Ovary (tissue), 9 donors: Measurements from ENCODE around the gene YIPF4. TPM values are rescaled to one million over a fixed set of nuclear protein-coding genes. Genes with fewer than 3 reads are reported as not detected.
A peak's percentile ranks its signal among the peaks of the same experiment; 100 is the strongest.
"Not testable (repeated sequence)": the region's sequence is repeated elsewhere in the genome, so short reads cannot be mapped to it uniquely, and the experiment has no call there.

Experiments
- DNase-seq, 5 donors: peaks; one replicate each; pipeline ENCODE4 v3.0.0-alpha.2; 2019 to 2020
- H3K27ac ChIP-seq, 2 donors: fragments of 200-600 bp; one replicate each; pipeline versions ENCODE4 v1.5.1 to v1.8.0; 2019 to 2022
- H3K27me3 ChIP-seq: fragments of 200-600 bp; one replicate; pipeline ENCODE4 v1.8.0; 2022
- H3K36me3 ChIP-seq: fragments of 200-600 bp; sonication (generic); one replicate; pipeline ENCODE4 v1.5.1; 2019
- H3K4me1 ChIP-seq: one replicate; pipeline ENCODE4 v1.8.1; 2013; ENCODE audit warnings: mild to moderate bottlenecking, moderate library complexity; ENCODE audit not compliant: insufficient read depth
- H3K4me3 ChIP-seq: fragments of 200-600 bp; sonication (generic); one replicate; pipeline ENCODE4 v1.5.1; 2017
- H3K9me3 ChIP-seq, 2 donors: fragments of 200-600 bp in 1 of 2; sonication (generic) in 1 of 2; one replicate each; pipeline versions ENCODE4 v1.5.1 to v1.8.1; 2013 to 2019; ENCODE audit warnings: mild to moderate bottlenecking in 1 of 2, moderate library complexity in 1 of 2
- EP300 ChIP-seq: sonication (generic); formaldehyde crosslinking; IDR thresholded peaks from one replicate; pipeline ENCODE4 v1.6.1; 2017; ENCODE audit warnings: antibody characterized with exemption
- POLR2A ChIP-seq: fragments of 450-650 bp; IDR thresholded peaks from one replicate; pipeline ENCODE4 v1.6.1; 2017; ENCODE audit warnings: antibody characterized with exemption, mild to moderate bottlenecking, moderate library complexity
- WGBS, 3 donors: extraction: QIAGEN DNeasy Blood & Tissue Kit in 1 of 3; methylation state at CpG; one replicate each; pipeline versions ENCODE4 v1.1.5 to v1.1.7; 2013 to 2017; 5-methylcytosine and 5-hydroxymethylcytosine counted together
- intact Hi-C, 4 donors: fragments of 100-400 bp; cut with DNase I; formaldehyde crosslinking; loops; one replicate each; pipeline versions ENCODE4 v1.11.0 to v1.15.1; 2022 to 2023
- polyA plus RNA-seq, 2 donors: library from polyadenylated mRNA; stranded (reverse); fragments of 200-250 nt in 1 of 2; fragments of 350-450 nt in 1 of 2; fragmentation: Illumina TruSeq in 1 of 2; extraction: RNeasy Lipid Tissue Mini Kit (QIAGEN cat#74804) in 1 of 2; gene quantifications; one replicate each; pipeline ENCODE4 v1.2.3, GENCODE V29; 2013 to 2014
- total RNA-seq, 7 donors: library from RNA; depleted of rRNA in 2 of 7; stranded (reverse); fragments of >200 nt in 2 of 7; fragmentation: NEBNext Ultra II Directional in 3 of 7; extraction: Animal tissue kit (Norgen Biotek cat#: 25700) in 3 of 7; gene quantifications; one replicate each; pipeline versions ENCODE4 v1.1.0 to v1.2.4, GENCODE V29; 2016 to 2023
- TF ChIP-seq, protein P1 (sequence below), 3 donors: fragments of 450-650 bp in 2 of 3; fragments of 200-600 bp in 1 of 3; IDR thresholded peaks; one replicate each; pipeline versions ENCODE4 v1.5.1 to v1.8.0; 2016 to 2022; ENCODE audit warnings: antibody characterized with exemption in 3 of 3, mild to moderate bottlenecking in 1 of 3
- donor health status: DM: no; HTN: no; CAD: no; lungs with moderate emphysema.
- donor health status: DM: no; HTN: no; CAD: no.
- donor health status: Bipolar disorder and iron deficiency.
- donor health status: DM: yes; HTN: yes; CAD: no.
- donor health status: DM: no; HTN: no; CAD: no.
- donor health status: DM: yes; HTN: yes; CAD: no.

The YIPF4 gene
- total and polyA plus RNA-seq, 9 donors, result 10.3 to 45.0 (median 37.4) TPM

DNA sequence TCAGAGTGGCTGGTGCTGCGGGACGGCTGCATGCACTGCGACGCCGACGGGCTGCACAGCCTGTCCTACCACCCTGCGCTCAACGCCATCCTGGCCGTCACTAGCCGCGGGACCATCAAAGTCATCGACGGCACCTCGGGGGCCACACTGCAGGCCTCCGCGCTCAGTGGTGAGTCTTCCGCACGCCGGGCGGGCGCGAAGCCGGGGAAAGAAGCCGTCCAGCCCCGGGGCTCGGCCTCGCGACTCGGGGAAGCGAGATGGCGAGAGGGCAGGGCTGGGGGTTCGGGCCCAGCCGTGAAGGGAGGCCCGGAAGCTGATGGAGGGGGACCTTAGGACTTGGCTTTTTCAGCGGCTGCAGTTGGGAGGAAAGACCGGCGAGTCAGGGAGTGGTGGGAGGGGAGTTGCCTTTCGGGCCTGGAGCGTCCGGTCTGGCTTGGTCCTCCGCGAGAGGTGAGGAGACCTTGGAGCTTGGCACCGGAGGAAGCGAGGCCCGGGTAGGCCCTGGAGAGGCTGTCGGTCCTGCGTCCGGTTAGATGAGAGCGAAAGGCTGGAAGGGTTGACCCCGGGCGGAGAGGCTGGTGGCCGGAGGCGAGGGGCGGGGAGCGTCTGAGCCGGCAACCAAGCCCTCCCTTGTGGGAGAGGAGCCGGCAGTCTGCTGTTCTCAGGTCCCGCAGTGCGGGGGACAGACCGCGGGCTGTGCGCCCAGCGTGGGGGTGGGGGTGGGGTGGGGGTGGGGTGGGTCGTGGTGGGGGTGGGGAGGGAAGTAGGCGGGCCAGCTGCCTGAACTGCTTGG is 79.8 kb downstream of the YIPF4 start:
- WGBS, 3 donors, result 0 to 1% (median 0%) methylated on average over 46 to 65 of the region's 65 CpGs
- peaks cover 4% of the 10 kb centered on the region for H3K4me1 ChIP-seq
- intact Hi-C loops, result no loop called here
- H3K9me3 ChIP-seq, result no peaks in the 10 kb centered on the region
- H3K27ac ChIP-seq, result peak overlapping the region; percentile 81 to 91
- DNase-seq, result peak; percentile 32 to 68 (median 52)
- no peaks in the 10 kb centered on the region for H3K27me3 ChIP-seq
- H3K36me3 ChIP-seq, result no peaks in the 10 kb centered on the region
- TF ChIP-seq EP300 (no peak), POLR2A (no peak)
- TF ChIP-seq, protein P1, sequence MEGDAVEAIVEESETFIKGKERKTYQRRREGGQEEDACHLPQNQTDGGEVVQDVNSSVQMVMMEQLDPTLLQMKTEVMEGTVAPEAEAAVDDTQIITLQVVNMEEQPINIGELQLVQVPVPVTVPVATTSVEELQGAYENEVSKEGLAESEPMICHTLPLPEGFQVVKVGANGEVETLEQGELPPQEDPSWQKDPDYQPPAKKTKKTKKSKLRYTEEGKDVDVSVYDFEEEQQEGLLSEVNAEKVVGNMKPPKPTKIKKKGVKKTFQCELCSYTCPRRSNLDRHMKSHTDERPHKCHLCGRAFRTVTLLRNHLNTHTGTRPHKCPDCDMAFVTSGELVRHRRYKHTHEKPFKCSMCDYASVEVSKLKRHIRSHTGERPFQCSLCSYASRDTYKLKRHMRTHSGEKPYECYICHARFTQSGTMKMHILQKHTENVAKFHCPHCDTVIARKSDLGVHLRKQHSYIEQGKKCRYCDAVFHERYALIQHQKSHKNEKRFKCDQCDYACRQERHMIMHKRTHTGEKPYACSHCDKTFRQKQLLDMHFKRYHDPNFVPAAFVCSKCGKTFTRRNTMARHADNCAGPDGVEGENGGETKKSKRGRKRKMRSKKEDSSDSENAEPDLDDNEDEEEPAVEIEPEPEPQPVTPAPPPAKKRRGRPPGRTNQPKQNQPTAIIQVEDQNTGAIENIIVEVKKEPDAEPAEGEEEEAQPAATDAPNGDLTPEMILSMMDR (IDR thresholded peaks at IDR 0.05), result no peak
- H3K4me3 ChIP-seq, result peak overlapping the region; percentile 90

DNA sequence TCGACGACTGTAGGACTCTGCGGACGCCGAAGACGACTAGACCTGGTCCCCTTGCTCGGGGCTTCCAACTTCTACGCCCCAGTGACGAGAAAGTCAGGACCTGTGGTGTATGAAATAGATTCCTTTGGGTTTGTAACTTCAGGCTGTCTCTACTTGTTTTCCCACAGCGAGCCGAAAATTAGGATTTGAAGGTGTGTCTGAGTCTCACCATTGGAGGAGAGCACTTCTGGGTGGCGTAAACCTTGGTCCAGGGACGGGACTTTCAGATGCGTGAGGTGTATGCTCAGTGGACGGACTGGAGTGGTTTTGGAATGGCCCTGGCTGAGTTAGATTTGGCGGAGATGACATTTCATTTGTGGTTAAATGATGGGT is 80.4 kb downstream of the YIPF4 start:
- peaks cover 5% of the 10 kb centered on the region for H3K4me1 ChIP-seq
- intact Hi-C loops, result no loop called here
- 5 to 7% (median 5%) methylated on average over 16 of the region's 16 CpGs for WGBS, 3 donors
- no peaks in the 10 kb centered on the region for H3K27me3 ChIP-seq
- H3K36me3 ChIP-seq, result no peaks in the 10 kb centered on the region
- peak overlapping the region in 1 of 2 donors; percentile 81 for H3K27ac ChIP-seq
- TF ChIP-seq, protein P1 (IDR thresholded peaks at IDR 0.05), result no peak
- TF ChIP-seq EP300, result no peak
- no peak for TF ChIP-seq POLR2A
- no peak for DNase-seq
- H3K4me3 ChIP-seq, result peak overlapping the region; percentile 90
- no peaks in the 10 kb centered on the region for H3K9me3 ChIP-seq

DNA sequence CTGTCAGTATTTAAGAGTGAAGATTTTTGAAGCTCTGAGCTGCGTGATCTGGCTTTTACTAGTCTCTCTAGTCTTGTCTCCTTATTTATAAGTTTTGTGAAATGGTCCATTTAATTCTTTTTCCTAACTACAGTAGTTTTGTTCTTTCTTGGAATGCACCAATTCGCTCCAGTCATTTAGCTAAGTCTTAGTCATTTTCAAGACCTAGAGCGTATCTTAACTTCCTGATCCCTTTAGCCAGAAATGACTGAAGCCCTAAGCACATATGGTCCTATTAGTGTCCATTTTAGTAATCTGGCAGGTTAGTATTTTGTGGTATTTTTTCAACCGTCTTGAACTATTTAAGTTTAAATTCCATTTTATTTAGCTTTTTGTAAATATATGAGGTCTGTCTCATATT is 82.7 kb downstream of the YIPF4 start:
- TF ChIP-seq POLR2A (no peak), EP300 (no peak)
- TF ChIP-seq, protein P1 (IDR thresholded peaks at IDR 0.05), result no peak
- Histone ChIP-seq H3K4me1 (peaks cover 8% of the 10 kb centered on the region), H3K27me3 (no peaks in the 10 kb centered on the region), H3K4me3 (no peak overlapping the region), H3K36me3 (no peaks in the 10 kb centered on the region), H3K27ac (no peak overlapping the region), H3K9me3 (no peaks in the 10 kb centered on the region)
- no peak for DNase-seq
- WGBS, 3 donors, result 56 to 67% (median 63%) methylated on average over 4 of the region's 4 CpGs
- intact Hi-C loops, result no loop called here

DNA sequence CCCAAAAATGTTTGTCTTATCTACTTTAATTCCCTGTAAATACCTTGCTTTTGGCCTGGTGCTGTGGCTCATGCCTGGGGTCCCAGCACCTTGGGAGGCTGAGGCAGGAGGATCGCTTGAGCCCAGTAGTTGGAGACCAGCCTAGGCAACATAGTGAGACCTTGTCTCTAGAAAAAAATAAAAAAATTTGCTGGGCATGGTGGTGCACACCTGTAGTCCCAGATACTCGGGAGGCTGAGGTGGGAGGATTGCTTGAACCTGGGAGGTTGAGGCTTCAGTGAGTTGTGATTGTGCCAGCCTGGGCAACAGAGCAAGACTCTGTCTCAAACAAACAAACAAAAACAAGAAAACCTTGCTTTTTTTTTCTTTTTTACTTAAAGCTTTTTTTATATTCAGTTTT is 85.3 kb downstream of the YIPF4 start:
- DNase-seq, H3K36me3 ChIP-seq, H3K4me1 ChIP-seq, H3K27ac ChIP-seq, H3K9me3 ChIP-seq, intact Hi-C loops, H3K4me3 ChIP-seq, H3K27me3 ChIP-seq: not testable (repeated sequence)
- 86 to 89% (median 88%) methylated on average over 2 of the region's 2 CpGs for WGBS, 3 donors

DNA sequence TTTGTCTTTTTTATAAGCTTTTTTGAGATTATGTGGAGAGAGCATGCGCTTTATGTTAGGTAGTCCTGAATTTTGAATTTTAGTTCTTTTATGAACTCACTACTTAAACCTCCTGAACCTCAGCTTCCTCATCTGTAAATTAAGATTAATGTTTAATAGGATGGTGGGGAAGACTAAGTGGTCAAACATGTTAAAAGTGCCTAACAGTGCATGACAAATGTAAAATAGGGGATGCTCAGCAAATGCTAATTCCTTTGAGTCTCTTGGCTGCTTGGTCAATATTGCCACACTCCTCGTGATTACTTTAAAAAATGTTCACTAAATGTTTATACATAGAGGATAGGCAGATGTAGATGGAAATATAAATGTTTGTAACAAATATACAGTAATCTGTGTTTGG is 85.9 kb downstream of the YIPF4 start:
- Histone ChIP-seq H3K4me3 (no peak overlapping the region), H3K27ac (no peak overlapping the region), H3K36me3 (no peaks in the 10 kb centered on the region), H3K4me1 (peaks cover 7% of the 10 kb centered on the region), H3K9me3 (no peaks in the 10 kb centered on the region), H3K27me3 (no peaks in the 10 kb centered on the region)
- no peak for DNase-seq
- 67 to 80% (median 78%) methylated on average over 2 of the region's 2 CpGs for WGBS, 3 donors
- intact Hi-C loops, result no loop called here
- TF ChIP-seq POLR2A (no peak), EP300 (no peak)
- TF ChIP-seq, protein P1 (IDR thresholded peaks at IDR 0.05), result no peak

DNA sequence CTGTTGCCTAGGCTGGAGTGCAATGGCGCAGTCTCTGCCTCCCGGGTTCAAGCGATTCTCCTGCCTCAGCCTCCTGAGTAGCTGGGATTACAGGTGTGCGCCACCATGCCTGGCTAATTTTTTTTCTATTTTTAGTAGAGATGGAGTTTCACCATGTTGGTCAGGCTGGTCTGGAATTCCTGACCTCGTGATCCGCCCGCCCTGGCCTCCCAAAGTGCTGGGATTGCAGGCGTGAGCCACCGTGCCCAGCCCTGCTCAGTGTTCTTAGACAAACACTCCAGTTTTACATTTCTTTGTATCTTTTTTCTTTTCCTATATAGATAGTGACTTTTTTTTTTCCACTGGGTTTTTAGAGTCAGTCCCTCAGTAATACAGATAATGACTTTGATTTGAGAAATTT is 86.6 kb downstream of the YIPF4 start:
- H3K9me3 ChIP-seq, H3K4me3 ChIP-seq, H3K36me3 ChIP-seq, intact Hi-C loops, H3K27me3 ChIP-seq, H3K27ac ChIP-seq, H3K4me1 ChIP-seq: not testable (repeated sequence)
- 86 to 92% (median 92%) methylated on average over 9 of the region's 9 CpGs for WGBS, 3 donors
- peak in 1 of 5 donors; percentile 25 for DNase-seq

DNA sequence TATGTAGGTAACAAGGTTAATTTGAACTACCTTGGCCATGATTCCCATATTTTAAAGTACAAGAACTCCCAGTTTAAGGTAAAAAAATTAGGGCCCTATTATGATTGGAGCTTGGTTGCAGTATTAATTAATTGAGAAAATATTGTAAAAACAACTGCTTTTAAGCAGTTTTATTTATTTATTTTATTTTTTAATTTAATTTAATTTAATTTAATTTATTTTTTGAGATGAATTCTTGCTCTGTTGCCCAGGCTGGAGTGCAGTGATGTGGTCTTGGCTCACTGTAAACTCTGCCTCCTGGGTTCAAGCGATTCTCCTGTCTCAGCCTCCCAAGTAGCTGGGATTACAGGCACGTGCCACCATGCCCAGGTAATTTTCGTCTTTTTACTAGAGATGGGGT is 88.0 kb downstream of the YIPF4 start:
- H3K9me3 ChIP-seq, H3K27ac ChIP-seq, H3K27me3 ChIP-seq, H3K36me3 ChIP-seq, intact Hi-C loops, DNase-seq, H3K4me3 ChIP-seq, H3K4me1 ChIP-seq: not testable (repeated sequence)
- WGBS, 3 donors, result 91 to 97% (median 93%) methylated on average over 3 of the region's 3 CpGs
